ENCODE measurements around the gene ESR2.
"Not testable (repeated sequence)": the region's sequence is repeated elsewhere in the genome, so short reads cannot be mapped to it uniquely, and the experiment has no call there.

Gene ESR2

GRCh38 chr14:64123241-64123822 lies 170.8 kb downstream of the ESR2 start:
- no peak for DNase-seq

GRCh38 chr14:64119980-64120379 lies 174.2 kb downstream of the ESR2 start:
- no peak for DNase-seq

- no peak for DNase-seq
Measured at GRCh38 chr14:64119500-64119899, 174.7 kb downstream of the ESR2 start.

- no peak for DNase-seq
Measured at GRCh38 chr14:64118892-64119291, 175.3 kb downstream of the ESR2 start.

GRCh38 chr14:64118403-64118742 lies 175.8 kb downstream of the ESR2 start:
- not testable (repeated sequence) for DNase-seq

- DNase-seq = no peak
Measured at GRCh38 chr14:64117671-64118402, 176.3 kb downstream of the ESR2 start.

- no peak for DNase-seq
Measured at GRCh38 chr14:64115401-64115800, 178.8 kb downstream of the ESR2 start.

GRCh38 chr14:64114796-64115195 lies 179.4 kb downstream of the ESR2 start:
- no peak for DNase-seq

- DNase-seq = no peak
Measured at GRCh38 chr14:64114166-64114565, 180.0 kb downstream of the ESR2 start.

GRCh38 chr14:64112867-64113678 lies 181.1 kb downstream of the ESR2 start:
- no peak for DNase-seq

- no peak for DNase-seq
Measured at GRCh38 chr14:64110802-64111201, 183.4 kb downstream of the ESR2 start.

- no peak for DNase-seq
Measured at GRCh38 chr14:64109819-64110554, 184.2 kb downstream of the ESR2 start.

GRCh38 chr14:64107438-64107837 lies 186.7 kb downstream of the ESR2 start:
- no peak for DNase-seq

GRCh38 chr14:64098120-64098519 lies 196.1 kb downstream of the ESR2 start:
- no peak for DNase-seq

GRCh38 chr14:64095620-64096019 lies 198.6 kb downstream of the ESR2 start:
- DNase-seq = no peak

GRCh38 chr14:64092940-64093339 lies 201.2 kb downstream of the ESR2 start:
- DNase-seq = no peak

GRCh38 chr14:64092338-64092737 lies 201.8 kb downstream of the ESR2 start:
- no peak for DNase-seq

GRCh38 chr14:64091217-64091616 lies 203.0 kb downstream of the ESR2 start:
- no peak for DNase-seq

GRCh38 chr14:64089920-64090319 lies 204.3 kb downstream of the ESR2 start:
- DNase-seq = no peak

- DNase-seq = no peak
Measured at GRCh38 chr14:64088647-64088964, 205.6 kb downstream of the ESR2 start.

GRCh38 chr14:64082837-64083236 lies 211.3 kb downstream of the ESR2 start:
- no peak for DNase-seq

GRCh38 chr14:64081174-64081746 lies 212.9 kb downstream of the ESR2 start:
- no peak for DNase-seq

GRCh38 chr14:64080452-64080851 lies 213.7 kb downstream of the ESR2 start:
- no peak for DNase-seq

Data from hippocampal formation (tissue), 2 donors.